GM12878 (cell line): ENCODE measurements around the gene TNFSF4. TPM values are rescaled to one million over a fixed set of nuclear protein-coding genes. Genes with fewer than 3 reads are reported as not detected.
A peak's percentile ranks its signal among the peaks of the same experiment; 100 is the strongest.

Source experiments
- BCL3 ChIP-seq: IDR thresholded peaks from 2 replicates; pipeline ENCODE4 v1.6.1; 2011; ENCODE audit warnings: borderline replicate concordance, low read depth, mild to moderate bottlenecking, moderate library complexity, low read length; ENCODE audit not compliant: insufficient read depth, poor library complexity, severe bottlenecking
- BMI1 ChIP-seq: fragments of 450-650 bp; IDR thresholded peaks from 2 replicates; pipeline ENCODE4 v1.6.1; 2016; ENCODE audit warnings: mild to moderate bottlenecking, moderate library complexity, borderline replicate concordance
- CEBPZ ChIP-seq: fragments of 150-350 bp; IDR thresholded peaks from 2 replicates; pipeline ENCODE4 v1.6.1; 2016; ENCODE audit warnings: low read depth, low read length
- CREM ChIP-seq: IDR thresholded peaks from 2 replicates; pipeline ENCODE4 v1.6.1; 2014; ENCODE audit warnings: antibody characterized with exemption, low read depth
- DPF2 ChIP-seq: fragments of 450-650 bp; IDR thresholded peaks from 2 replicates; pipeline ENCODE4 v1.6.1; 2017; ENCODE audit warnings: mild to moderate bottlenecking
- E4F1 ChIP-seq: fragments of 450-650 bp; IDR thresholded peaks from 2 replicates; pipeline ENCODE4 v1.6.1; 2018; ENCODE audit warnings: borderline replicate concordance, mild to moderate bottlenecking; ENCODE audit not compliant: partially characterized antibody
- GATAD2B ChIP-seq: fragments of 450-650 bp; conservative IDR thresholded peaks from 2 replicates; pipeline ENCODE4 v1.6.1; 2017; ENCODE audit warnings: low read depth, mild to moderate bottlenecking, moderate library complexity
- HCFC1 ChIP-seq: fragments of 150-350 bp; IDR thresholded peaks from 2 replicates; pipeline ENCODE4 v1.6.1; 2014; ENCODE audit warnings: low read length
- HDAC6 ChIP-seq: fragments of 200-600 bp; sonication (generic); IDR thresholded peaks from one replicate; pipeline ENCODE4 v1.8.0; 2017; ENCODE audit warnings: antibody characterized with exemption; ENCODE audit not compliant: unreplicated experiment
- MEF2A ChIP-seq: IDR thresholded peaks from 2 replicates; pipeline ENCODE4 v1.6.1; 2011; ENCODE audit warnings: low read depth, mild to moderate bottlenecking, low read length, moderate library complexity; ENCODE audit not compliant: insufficient read depth
- MEF2B ChIP-seq: fragments of 450-650 bp; IDR thresholded peaks from 2 replicates; pipeline ENCODE4 v1.6.1; 2018; ENCODE audit warnings: mild to moderate bottlenecking, moderate library complexity; ENCODE audit not compliant: partially characterized antibody, poor library complexity, severe bottlenecking
- NFIC ChIP-seq: IDR thresholded peaks from 2 replicates; pipeline ENCODE4 v1.6.1; 2012; ENCODE audit warnings: low read depth, mild to moderate bottlenecking, inconsistent platforms, low read length, moderate library complexity
- NFYB ChIP-seq: IDR thresholded peaks from 2 replicates; pipeline ENCODE4 v1.6.1; 2011; ENCODE audit warnings: low read depth, mild to moderate bottlenecking, low read length, improper control_type of control experiment, moderate library complexity; ENCODE audit not compliant: insufficient read depth
- PAX8 ChIP-seq: fragments of 450-650 bp; IDR thresholded peaks from 2 replicates; pipeline ENCODE4 v1.6.1; 2017; ENCODE audit warnings: mild to moderate bottlenecking, moderate library complexity
- RCOR1 ChIP-seq: conservative IDR thresholded peaks from 2 replicates; pipeline ENCODE4 v1.6.1; 2012; ENCODE audit warnings: low read depth, low read length, improper control_type of control experiment
- SREBF1 ChIP-seq: IDR thresholded peaks from 2 replicates; pipeline ENCODE4 v1.6.1; 2012; ENCODE audit warnings: mild to moderate bottlenecking, low read length
- USF2 ChIP-seq: IDR thresholded peaks from 2 replicates; pipeline ENCODE4 v1.6.1; 2011; ENCODE audit warnings: low read depth, low read length, improper control_type of control experiment, borderline replicate concordance
- ZBTB4 ChIP-seq: fragments of 450-650 bp; formaldehyde crosslinking; IDR thresholded peaks from 2 replicates; pipeline ENCODE4 v1.4.0; 2022; ENCODE audit warnings: mild to moderate bottlenecking, moderate library complexity
- ZNF24 ChIP-seq: fragments of 450-650 bp; IDR thresholded peaks from 2 replicates; pipeline ENCODE4 v1.6.1; 2017; ENCODE audit warnings: antibody characterized with exemption, mild to moderate bottlenecking
- polyA plus RNA-seq, 11 experiments: library from polyadenylated mRNA; depleted of rRNA in 4 of 11; unstranded in 6 of 11; stranded (reverse) in 5 of 11; fragments of >200 nt; fragmentation: Nextera tagmentation in 4 of 11; fragmentation: Illumina TruSeq in 1 of 11; extraction: Ambion mirVana in 4 of 11; extraction: Trizol in 1 of 11; gene quantifications; 1 replicate in 1 of 11; 2 replicates in 10 of 11; pipeline versions ENCODE4 v1.2.1 to v1.2.3, GENCODE V29; 2011 to 2016; ENCODE audit warnings: inconsistent platforms in 2 of 11, missing spikeins in 2 of 11, low read depth in 1 of 11
- total RNA-seq, 4 experiments: library from RNA; depleted of rRNA in 3 of 4; stranded (reverse); fragments of >200 nt in 3 of 4; fragmentation: Illumina TruSeq in 1 of 4; extraction: Trizol in 1 of 4; gene quantifications; 2 replicates each; pipeline versions ENCODE4 v1.2.1 to v1.2.3, GENCODE V29; 2013 to 2021

The TNFSF4 gene
- total and polyA plus RNA-seq, 10 of the 15 experiments (the other 5 are each of a cell fraction or from before 2014, with no cell fraction given): 8.1 to 31.0 (median 12.9) TPM

DNA sequence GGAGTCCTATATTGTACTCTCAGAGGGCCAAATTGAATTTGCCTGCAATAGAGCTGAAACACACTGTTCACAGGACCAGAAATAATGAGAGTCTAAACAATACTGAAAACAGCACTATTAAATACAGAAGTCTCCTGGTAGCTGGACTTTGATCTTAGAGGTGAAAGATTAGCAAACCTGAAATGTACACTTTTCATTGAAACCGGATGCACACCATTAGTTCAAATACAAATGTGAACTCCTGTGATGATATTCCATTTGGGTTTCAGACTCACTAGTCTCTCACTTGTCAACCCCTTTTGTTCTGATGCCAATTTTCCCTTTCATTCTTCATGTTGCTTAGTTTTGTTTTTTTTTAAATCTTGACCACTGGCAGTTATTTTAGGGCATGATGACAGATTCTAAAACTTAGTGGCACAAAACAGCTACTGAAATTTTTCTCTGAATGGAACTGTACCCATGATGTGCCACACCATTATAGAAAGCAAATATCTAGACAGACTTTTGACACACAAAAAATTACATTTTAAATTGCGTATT lies 5.9 kb upstream of the TNFSF4 start (continued):
- TF ChIP-seq ZNF24: peak; percentile 97
- TF ChIP-seq BMI1: peak; percentile 86
- TF ChIP-seq E4F1: no peak
- TF ChIP-seq HDAC6: no peak
- no peak for TF ChIP-seq ZBTB4 (CRISPR knock-in tag)
- TF ChIP-seq MEF2A: peak; percentile 96
- peak; percentile 77 for TF ChIP-seq CREM
- peak; percentile 95 for TF ChIP-seq NFIC
- TF ChIP-seq SREBF1: 0 out of 2 replicates have a peak, but pooled peaks have one; percentile 29
- TF ChIP-seq RCOR1: 0 out of 2 replicates have a peak, but pooled peaks have one; percentile 77
- TF ChIP-seq PAX8: peak; percentile 85; the same call in 1 of the 2 replicates
- no peak for TF ChIP-seq HCFC1
- TF ChIP-seq USF2: no peak
- TF ChIP-seq NFYB: no peak
- peak; percentile 76 for TF ChIP-seq BCL3
- peak; percentile 89 for TF ChIP-seq GATAD2B
- peak; percentile 94 for TF ChIP-seq MEF2B
- peak; percentile 94 for TF ChIP-seq DPF2
- TF ChIP-seq CEBPZ: no peak
